ENCODE measurements around the gene CENPS. TPM values are rescaled to one million over a fixed set of nuclear protein-coding genes. Genes with fewer than 3 reads are reported as not detected.

CENPS gene
- total RNA-seq, 3 donors from 2014 or later (not counting 1 experiment from before 2014, with no cell fraction given), result 4.1 to 5.0 (median 4.5) TPM

GRCh38 chr1:10444248-10444647 is 14.0 kb downstream of the CENPS start:
- Histone ChIP-seq H3K36me3 (ENCODE audit: control insufficient read depth, insufficient read depth, low read length) (no peaks in the 10 kb centered on the region), H3K27me3 (ENCODE audit: control insufficient read depth, insufficient read depth, low read length) (no peaks in the 10 kb centered on the region), H3K27ac (ENCODE audit: low read length) (no peak overlapping the region), H3K9me3 (ENCODE audit: control insufficient read depth, insufficient read depth, low read length) (no peaks in the 10 kb centered on the region), H3K4me1 (ENCODE audit: control insufficient read depth, insufficient read depth, low read length) (no peaks in the 10 kb centered on the region), H3K4me3 (ENCODE audit: low read length) (no peak overlapping the region)
- DNase-seq (no peak), ATAC-seq (no peak)
- Mint-ChIP-seq H3K27me3 (ENCODE audit: low read depth in 2 of 2) (no peaks in the 10 kb centered on the region), H3K4me3 (no peak overlapping the region), H3K27ac (no peak overlapping the region), H3K9me3 (no peaks in the 10 kb centered on the region), H3K4me1 (peaks cover 6 to 7% of the 10 kb centered on the region in 2 donors), H3K36me3 (no peaks in the 10 kb centered on the region)
- intact Hi-C loops (cut with micrococcal nuclease), result no loop called here
- 94% methylated on average over 6 of the region's 6 CpGs for WGBS (ENCODE audit: insufficient coverage)
- no peak for TF ChIP-seq CTCF (IDR thresholded peaks at IDR 0.05)

GRCh38 chr1:10444795-10445397 is 14.7 kb downstream of the CENPS start:
- no peaks in the 10 kb centered on the region for H3K4me1 ChIP-seq (ENCODE audit: control insufficient read depth, insufficient read depth, low read length)
- no peaks in the 10 kb centered on the region for H3K27me3 ChIP-seq (ENCODE audit: control insufficient read depth, insufficient read depth, low read length)
- no peak for TF ChIP-seq CTCF (IDR thresholded peaks at IDR 0.05)
- H3K36me3 ChIP-seq (ENCODE audit: control insufficient read depth, insufficient read depth, low read length), result no peaks in the 10 kb centered on the region
- H3K27me3 Mint-ChIP-seq (ENCODE audit: low read depth in 2 of 2), result peaks cover 2 to 4% of the 10 kb centered on the region in 2 donors
- no peaks in the 10 kb centered on the region for H3K9me3 ChIP-seq (ENCODE audit: control insufficient read depth, insufficient read depth, low read length)
- H3K4me3 ChIP-seq (ENCODE audit: low read length), result no peak overlapping the region
- no peak for DNase-seq
- no peak overlapping the region for H3K27ac ChIP-seq (ENCODE audit: low read length)
- H3K4me3 Mint-ChIP-seq, result no peak overlapping the region
- intact Hi-C loops (cut with micrococcal nuclease), result no loop called here
- H3K27ac Mint-ChIP-seq, result no peak overlapping the region
- no peak for ATAC-seq
- peaks cover 6 to 7% of the 10 kb centered on the region in 2 donors for H3K4me1 Mint-ChIP-seq
- H3K36me3 Mint-ChIP-seq, result no peaks in the 10 kb centered on the region
- WGBS (ENCODE audit: insufficient coverage), result 90% methylated on average over 7 of the region's 7 CpGs
- no peaks in the 10 kb centered on the region for H3K9me3 Mint-ChIP-seq

GRCh38 chr1:10446790-10447422 is 16.7 kb downstream of the CENPS start:
- Histone ChIP-seq H3K4me3 (ENCODE audit: low read length) (no peak overlapping the region), H3K9me3 (ENCODE audit: control insufficient read depth, insufficient read depth, low read length) (no peaks in the 10 kb centered on the region), H3K27ac (ENCODE audit: low read length) (no peak overlapping the region), H3K4me1 (ENCODE audit: control insufficient read depth, insufficient read depth, low read length) (no peaks in the 10 kb centered on the region), H3K27me3 (ENCODE audit: control insufficient read depth, insufficient read depth, low read length) (no peaks in the 10 kb centered on the region), H3K36me3 (ENCODE audit: control insufficient read depth, insufficient read depth, low read length) (no peaks in the 10 kb centered on the region)
- ATAC-seq, result peak; percentile 54 to 76 (median 68)
- TF ChIP-seq CTCF (IDR thresholded peaks at IDR 0.05), result no peak
- no peaks in the 10 kb centered on the region for H3K9me3 Mint-ChIP-seq
- peak overlapping the region; percentile 4 for H3K4me3 Mint-ChIP-seq
- 81% methylated on average over 7 of the region's 7 CpGs for WGBS (ENCODE audit: insufficient coverage)
- H3K27me3 Mint-ChIP-seq (ENCODE audit: low read depth in 2 of 2), result peaks cover 5 to 20% of the 10 kb centered on the region in 2 donors
- intact Hi-C loops (cut with micrococcal nuclease), result no loop called here
- H3K4me1 Mint-ChIP-seq, result peaks cover 6 to 7% of the 10 kb centered on the region in 2 donors
- H3K36me3 Mint-ChIP-seq, result no peaks in the 10 kb centered on the region
- no peak overlapping the region for H3K27ac Mint-ChIP-seq
- no peak for DNase-seq

Measured in natural killer cell (primary cell).